ENCODE measurements around the gene IMP3.
A peak's percentile ranks its signal among the peaks of the same experiment; 100 is the strongest.
"Not testable (repeated sequence)": the region's sequence is repeated elsewhere in the genome, so short reads cannot be mapped to it uniquely, and the experiment has no call there.

Gene IMP3

GRCh38 chr15:75639709-75640482, at the start of gene IMP3:
Gene IMP3 (minus strand): TSS chr15:75640224. CDS start chr15:75640168, 56 bp downstream.
- DNase-seq: peak; percentile 98

DNA sequence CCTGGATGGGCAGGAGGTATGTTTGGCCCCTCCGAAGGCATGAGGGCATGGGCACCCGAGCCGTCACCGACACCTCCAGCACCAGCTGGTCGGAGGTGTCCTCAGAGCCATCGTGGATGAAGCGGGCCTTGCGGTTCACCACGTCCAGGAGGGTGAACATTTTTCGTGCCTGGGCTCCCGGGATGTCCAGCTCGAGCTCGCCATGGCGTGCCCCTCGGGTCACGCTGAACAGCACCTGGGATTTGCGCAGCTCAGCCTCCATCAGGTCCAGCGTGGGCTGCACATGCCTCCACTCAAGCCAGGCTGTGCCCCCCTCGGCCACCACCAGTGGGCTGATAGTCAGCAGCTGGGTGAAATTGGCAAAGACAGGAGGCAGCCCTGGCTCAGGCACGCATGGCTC, 49.4 kb upstream of the IMP3 start:
- not testable (repeated sequence) for DNase-seq

DNA sequence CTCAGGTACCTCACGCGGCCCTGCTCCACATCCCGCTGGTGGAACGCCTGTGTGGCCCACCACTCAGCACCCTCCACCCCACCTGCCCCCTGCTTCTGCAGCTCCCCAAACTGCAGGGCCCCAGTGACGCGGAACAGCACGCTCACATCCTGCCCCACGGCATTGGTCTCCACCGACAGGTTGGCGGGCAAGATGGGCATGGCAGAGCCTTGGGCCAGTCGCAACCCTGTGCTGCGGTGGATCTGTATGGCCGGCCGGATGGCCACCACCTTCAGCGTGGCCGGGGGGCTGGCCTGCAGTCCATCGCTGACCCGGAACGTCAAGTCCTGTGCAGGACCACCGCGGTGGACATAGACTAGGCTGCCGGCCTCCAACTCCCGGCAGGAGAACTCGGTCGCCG, 48.8 kb upstream of the IMP3 start:
- no peak for DNase-seq

DNA sequence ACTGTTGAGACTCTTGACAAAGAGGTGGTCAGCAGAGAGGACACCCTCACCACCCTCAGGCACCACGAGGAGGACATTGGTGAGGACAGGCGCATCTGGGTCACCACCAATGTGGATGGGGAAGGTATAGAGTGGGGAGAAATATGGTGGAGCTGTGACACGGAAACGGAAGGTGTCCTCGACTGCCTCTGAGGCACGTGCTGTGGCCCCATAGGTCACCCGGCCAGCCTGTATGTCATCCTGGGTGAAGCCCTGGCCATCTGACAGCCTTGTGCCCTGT, 48.2 kb upstream of the IMP3 start:
- no peak for DNase-seq

DNA sequence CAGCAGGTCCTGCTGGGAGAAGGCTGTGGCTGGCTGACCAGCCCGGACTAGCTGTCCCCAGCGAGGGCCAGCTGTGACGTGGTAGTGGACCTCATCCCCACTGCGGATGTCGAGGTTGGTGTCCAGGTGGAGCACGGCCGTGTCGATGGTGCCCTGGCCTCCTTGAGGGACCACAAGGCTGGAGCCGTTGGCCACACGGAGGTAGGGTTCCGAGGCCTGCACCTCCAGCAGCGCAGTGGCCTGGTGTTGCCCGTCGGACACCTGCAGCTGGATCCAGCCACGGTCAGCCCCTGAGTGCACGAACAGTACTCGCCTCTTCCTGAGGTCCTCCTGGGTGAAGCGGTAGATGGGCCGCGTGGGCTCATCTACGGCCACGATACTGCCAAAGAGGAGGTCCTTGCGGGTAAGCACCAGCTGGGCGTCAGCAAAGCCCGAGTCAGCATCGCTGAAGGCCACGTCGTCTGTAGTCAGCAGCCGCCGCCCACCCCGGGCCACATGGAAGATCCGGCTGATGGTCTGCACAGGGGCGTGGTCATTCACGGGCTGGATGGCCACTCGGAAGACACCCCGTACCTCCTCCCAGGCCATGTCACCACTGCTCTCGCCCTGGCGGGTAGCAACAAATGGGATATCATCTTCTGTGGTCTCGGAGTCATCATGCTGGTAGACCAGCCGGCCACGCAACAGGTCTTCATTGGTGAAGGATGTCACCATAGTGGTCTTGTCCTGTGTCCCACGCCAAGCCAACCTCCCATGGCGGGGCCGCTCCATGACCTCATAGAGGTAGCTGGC, 47.7 kb upstream of the IMP3 start:
- DNase-seq: no peak

GRCh38 chr15:75686212-75686642, 46.2 kb upstream of the IMP3 start:
- DNase-seq: peak; percentile 34

- no peak for DNase-seq
Measured at GRCh38 chr15:75685195-75685594, 45.2 kb upstream of the IMP3 start.

- DNase-seq: no peak
Measured at GRCh38 chr15:75684648-75685047, 44.6 kb upstream of the IMP3 start.

DNA sequence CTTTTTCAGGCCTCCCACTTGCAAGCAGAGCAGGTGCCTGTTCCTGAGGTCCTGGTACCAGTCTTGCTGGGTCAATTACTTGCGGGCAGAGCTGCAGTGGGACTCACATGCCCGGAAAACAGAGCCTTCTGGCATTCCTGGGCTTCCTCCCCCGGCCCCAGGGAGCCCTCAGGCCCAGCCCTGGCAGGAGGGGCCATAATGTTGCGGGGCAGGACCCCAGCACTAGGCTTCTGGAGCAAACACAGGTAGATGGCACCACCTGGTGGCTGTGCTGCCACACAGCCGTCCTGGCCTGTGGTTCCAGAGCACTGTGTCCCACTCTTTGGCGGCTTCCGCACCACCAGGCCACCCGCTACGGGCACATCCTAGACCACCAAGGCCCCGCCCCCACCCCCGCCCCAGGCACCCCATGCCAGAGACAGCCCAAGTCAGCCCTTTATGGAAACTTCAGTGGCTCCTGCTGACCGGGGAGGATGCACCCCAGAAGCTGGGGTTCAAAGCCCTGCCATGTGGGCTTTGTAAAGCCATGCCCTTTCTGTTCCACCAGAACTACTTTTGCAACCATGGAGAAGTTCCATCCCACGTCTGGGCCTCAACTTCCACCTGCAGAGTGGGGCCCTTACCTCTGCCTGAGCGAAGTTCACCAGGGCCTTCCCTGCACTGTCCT, 43.8 kb upstream of the IMP3 start:
- peak; percentile 42 for DNase-seq

DNA sequence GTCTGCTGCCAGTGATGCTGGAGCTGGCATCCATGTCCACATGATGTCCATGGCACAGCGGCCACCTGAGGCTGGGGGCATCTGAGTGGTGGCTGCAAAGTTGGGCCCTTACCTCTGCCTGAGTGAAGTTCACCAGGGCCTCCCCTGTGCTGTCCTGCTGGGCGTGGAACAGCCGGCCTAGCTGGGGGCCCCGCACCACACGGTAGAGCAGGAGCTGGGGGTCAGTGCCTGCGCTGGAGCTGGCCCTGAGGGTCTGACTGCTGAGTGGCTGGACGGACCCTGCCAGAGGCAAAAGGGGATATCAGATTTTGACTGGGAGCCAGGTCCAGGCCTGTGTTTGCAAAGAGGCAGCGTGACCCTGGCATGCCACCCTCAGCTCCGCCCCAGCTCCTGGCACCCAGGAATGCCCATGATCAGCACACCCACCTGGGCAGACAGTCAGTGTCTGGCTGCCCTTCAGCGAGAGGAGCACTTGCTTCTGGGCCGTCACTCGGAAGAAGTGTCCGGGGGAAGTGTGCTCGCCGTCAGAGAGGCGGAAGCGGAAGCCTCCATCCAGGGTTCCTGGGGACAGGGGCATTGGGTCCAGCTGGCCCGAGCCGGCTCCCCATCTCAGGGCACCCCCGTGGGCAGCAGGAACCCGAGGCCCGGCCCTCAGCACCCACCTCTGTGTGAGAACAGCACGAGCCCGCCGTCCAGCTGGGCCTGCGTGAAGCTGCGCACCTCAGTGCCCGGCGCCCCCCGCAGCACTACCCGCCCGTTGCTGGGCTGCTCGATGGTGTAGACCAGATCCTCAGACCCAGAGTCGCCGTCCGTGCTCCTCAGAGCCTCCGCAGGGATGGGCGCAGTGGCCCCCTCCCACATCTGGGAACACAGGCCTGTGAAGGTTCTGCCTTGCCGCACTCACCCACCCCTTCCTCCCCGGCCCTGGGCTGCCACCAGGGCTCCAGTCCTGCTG, 42.4 kb upstream of the IMP3 start:
- DNase-seq: no peak

GRCh38 chr15:75680007-75680789, 40.2 kb upstream of the IMP3 start:
- DNase-seq: no peak

GRCh38 chr15:75678324-75678690, 38.3 kb upstream of the IMP3 start:
- not testable (repeated sequence) for DNase-seq

- DNase-seq: no peak
Measured at GRCh38 chr15:75677465-75678323, 37.7 kb upstream of the IMP3 start.

DNA sequence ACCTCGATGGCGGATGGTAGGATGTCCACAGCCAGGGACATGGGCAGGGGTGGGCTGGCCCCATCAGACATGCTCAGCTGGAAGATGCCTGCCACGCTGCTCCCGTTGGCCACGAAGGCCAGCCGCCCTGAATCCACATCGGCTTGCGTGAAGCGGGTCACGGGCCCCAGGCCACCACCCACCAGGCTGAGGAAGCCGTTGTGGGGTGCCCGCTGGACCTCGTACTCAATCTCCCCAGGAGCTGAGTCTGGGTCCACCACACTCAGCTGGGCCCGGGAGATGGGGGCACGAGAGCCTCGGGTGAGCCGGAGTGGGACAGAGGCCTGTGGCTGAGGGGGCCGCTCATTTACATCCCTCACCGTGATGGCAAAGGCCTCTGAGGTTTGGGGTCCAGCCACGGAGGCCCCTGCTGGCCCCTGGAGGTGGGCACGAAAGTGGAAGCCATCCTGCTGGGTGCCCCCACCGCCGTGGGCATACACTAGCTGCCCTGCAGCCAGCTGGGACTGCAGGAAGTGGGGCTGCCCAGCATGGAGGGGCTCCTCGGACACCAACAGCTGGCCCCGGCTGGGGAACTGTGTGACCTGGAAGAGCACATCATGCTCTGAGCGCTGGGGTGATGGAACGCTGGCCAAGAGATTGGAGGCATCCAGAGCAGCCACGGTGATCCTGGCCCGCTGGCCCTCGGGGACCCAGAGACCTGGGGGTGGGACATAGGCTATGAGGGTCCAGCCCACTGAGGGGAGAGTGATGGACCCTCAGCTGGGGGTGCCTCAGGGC, 36.9 kb upstream of the IMP3 start:
- no peak for DNase-seq

GRCh38 chr15:75675579-75676404, 35.8 kb upstream of the IMP3 start:
- DNase-seq: no peak

DNA sequence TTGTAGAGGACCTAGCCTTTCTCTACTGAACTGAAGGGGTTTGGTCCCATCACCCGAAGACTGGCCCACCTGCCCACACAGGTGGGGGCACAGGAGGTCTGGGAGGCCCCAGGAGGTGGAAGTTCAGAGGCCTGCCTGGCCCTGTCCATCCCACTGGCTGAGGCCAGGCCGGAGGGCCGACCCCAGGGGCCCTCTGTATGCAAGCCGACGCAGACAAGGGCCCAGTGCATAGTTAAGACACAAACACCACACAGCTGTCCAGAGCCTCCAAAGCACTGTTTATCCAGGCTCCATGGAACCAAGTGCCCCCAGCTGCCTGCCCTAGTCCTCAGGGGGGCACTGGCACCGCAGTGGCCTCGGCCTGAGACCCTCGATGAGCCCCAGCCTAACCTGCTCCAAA, 34.3 kb upstream of the IMP3 start:
- no peak for DNase-seq

- no peak for DNase-seq
Measured at GRCh38 chr15:75673426-75674235, 33.6 kb upstream of the IMP3 start.
